VCaP (cell line): ENCODE measurements around the gene ACTR6.
"Not testable (repeated sequence)": the region's sequence is repeated elsewhere in the genome, so short reads cannot be mapped to it uniquely, and the experiment has no call there.

Experiments
- H3K27ac ChIP-seq: fragments of 450-650 bp; 2 replicates; pipeline ENCODE4 v1.5.1; 2017
- TF ChIP-seq, protein P1 (sequence below): fragments of 450-650 bp; conservative IDR thresholded peaks from 2 replicates; pipeline ENCODE4 v1.5.1; 2017; ENCODE audit warnings: mild to moderate bottlenecking, moderate library complexity

Gene ACTR6

DNA sequence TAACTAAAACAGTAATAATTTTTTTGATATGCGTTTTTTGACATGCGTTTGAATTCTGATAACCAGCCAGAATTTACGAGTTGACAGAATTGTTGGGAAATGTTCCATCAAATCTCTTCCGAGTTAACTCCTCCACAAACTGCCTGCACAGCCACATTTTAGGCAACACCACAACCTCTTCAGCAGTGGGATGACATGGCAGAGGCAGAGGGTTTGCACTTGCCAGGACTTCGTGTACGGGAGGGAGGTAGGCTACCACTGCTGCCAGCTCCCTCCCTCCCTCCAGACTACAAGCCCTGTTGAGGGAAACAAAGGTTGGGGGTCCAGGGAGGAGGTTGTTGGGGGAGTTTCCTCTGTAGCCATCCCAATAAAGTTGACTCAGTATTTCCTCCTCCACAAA is 14.5 kb upstream of the ACTR6 start:
- TF ChIP-seq, protein P1, sequence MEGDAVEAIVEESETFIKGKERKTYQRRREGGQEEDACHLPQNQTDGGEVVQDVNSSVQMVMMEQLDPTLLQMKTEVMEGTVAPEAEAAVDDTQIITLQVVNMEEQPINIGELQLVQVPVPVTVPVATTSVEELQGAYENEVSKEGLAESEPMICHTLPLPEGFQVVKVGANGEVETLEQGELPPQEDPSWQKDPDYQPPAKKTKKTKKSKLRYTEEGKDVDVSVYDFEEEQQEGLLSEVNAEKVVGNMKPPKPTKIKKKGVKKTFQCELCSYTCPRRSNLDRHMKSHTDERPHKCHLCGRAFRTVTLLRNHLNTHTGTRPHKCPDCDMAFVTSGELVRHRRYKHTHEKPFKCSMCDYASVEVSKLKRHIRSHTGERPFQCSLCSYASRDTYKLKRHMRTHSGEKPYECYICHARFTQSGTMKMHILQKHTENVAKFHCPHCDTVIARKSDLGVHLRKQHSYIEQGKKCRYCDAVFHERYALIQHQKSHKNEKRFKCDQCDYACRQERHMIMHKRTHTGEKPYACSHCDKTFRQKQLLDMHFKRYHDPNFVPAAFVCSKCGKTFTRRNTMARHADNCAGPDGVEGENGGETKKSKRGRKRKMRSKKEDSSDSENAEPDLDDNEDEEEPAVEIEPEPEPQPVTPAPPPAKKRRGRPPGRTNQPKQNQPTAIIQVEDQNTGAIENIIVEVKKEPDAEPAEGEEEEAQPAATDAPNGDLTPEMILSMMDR, result no peak
- H3K27ac ChIP-seq, result no peak overlapping the region

DNA sequence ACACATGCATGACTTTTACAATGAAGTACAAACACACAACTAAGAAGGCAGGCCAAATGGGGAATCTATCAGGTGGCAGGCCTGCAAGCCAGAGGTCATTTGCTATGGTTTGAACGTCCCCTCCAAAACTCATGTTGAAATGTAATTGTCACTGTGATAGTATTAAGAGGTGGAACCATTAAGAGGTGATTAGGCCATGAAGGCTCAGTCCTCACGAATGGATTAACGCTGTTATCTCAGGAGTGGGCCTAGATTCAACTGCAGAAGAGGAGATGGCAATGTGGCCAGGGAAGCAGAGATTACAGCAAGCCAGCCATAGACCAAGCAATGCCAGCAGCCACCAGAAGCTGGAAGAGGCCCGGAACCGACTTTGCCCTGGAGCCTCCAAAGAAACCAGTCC is 13.5 kb upstream of the ACTR6 start:
- H3K27ac ChIP-seq, result no peak overlapping the region
- TF ChIP-seq, protein P1, result no peak

- TF ChIP-seq, protein P1, result no peak
- H3K27ac ChIP-seq, result no peak overlapping the region
Observed at GRCh38 chr12:100187857-100188519, 12.6 kb upstream of the ACTR6 start.

- not testable (repeated sequence) for H3K27ac ChIP-seq
Observed at GRCh38 chr12:100188888-100189635, 11.6 kb upstream of the ACTR6 start.

- TF ChIP-seq, protein P1, result no peak
- H3K27ac ChIP-seq, result no peak overlapping the region
Observed at GRCh38 chr12:100189636-100190394, 10.8 kb upstream of the ACTR6 start.

DNA sequence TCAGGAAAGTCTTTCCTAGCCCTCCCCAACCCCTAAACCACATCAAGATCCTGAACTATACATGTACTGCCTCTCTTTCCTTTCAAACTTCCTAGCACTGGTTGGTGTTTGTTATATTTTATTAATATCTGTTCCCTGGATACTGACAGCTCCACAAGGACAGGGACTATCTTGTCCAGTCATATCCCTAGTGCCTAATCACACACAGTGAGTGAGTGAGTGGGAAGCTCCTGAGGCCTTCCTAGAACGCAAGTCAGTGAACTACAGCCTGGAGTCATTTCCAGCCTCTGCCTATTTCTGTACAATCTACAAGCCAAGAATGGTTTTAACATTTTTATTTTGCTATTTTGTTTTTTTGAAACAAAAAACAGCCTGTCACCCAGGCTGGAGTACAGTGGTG is 7.5 kb upstream of the ACTR6 start:
- H3K27ac ChIP-seq, result no peak overlapping the region
- TF ChIP-seq, protein P1, result no peak

GRCh38 chr12:100197486-100197885 is 3.1 kb upstream of the ACTR6 start:
- H3K27ac ChIP-seq, result no peak overlapping the region; the same call in 1 of the 2 replicates
- TF ChIP-seq, protein P1, result no peak
